HG03432 (cell line): ENCODE results near the gene RXFP3.
"Not testable (repeated sequence)": the region's sequence is repeated elsewhere in the genome, so short reads cannot be mapped to it uniquely, and the experiment has no call there.

Source experiments
- ATAC-seq: cut with Tn5 transposase; IDR thresholded peaks from one replicate; pipeline ENCODE4 v1.9.1; 2021; ENCODE audit warnings: mild to moderate bottlenecking, moderate library complexity; ENCODE audit not compliant: unreplicated experiment

Gene RXFP3

GRCh38 chr5:33936381-33937016 is at the start of gene RXFP3:
RXFP3 (plus strand) TSS chr5:33936386; CDS start chr5:33936741, 355 bp downstream.
- no peak for ATAC-seq

- ATAC-seq = no peak
These were observed 48.9 kb upstream of the RXFP3 start for GRCh38 chr5:33887268-33887667.

- no peak for ATAC-seq
These were observed 47.6 kb upstream of the RXFP3 start for GRCh38 chr5:33888587-33888986.

GRCh38 chr5:33890131-33891032 is 45.8 kb upstream of the RXFP3 start:
- peak; percentile 71 for ATAC-seq

GRCh38 chr5:33891446-33891787 is 44.8 kb upstream of the RXFP3 start:
- no peak for ATAC-seq

- ATAC-seq = peak; percentile 60
These were observed 44.2 kb upstream of the RXFP3 start, which contains the start of gene ADAMTS12 for GRCh38 chr5:33891788-33892619. ADAMTS12 (minus strand) TSS chr5:33891990; CDS start chr5:33891856, 134 bp downstream.

GRCh38 chr5:33892620-33893137 is 43.5 kb upstream of the RXFP3 start:
- ATAC-seq = no peak

- no peak for ATAC-seq
These were observed 41.6 kb upstream of the RXFP3 start for GRCh38 chr5:33894566-33894965.

GRCh38 chr5:33901156-33901555 is 35.0 kb upstream of the RXFP3 start:
- ATAC-seq = no peak

GRCh38 chr5:33903118-33903517 is 33.1 kb upstream of the RXFP3 start:
- ATAC-seq = no peak

GRCh38 chr5:33905381-33905780 is 30.8 kb upstream of the RXFP3 start:
- no peak for ATAC-seq

GRCh38 chr5:33906248-33906647 is 29.9 kb upstream of the RXFP3 start:
- not testable (repeated sequence) for ATAC-seq

GRCh38 chr5:33914844-33915243 is 21.3 kb upstream of the RXFP3 start:
- ATAC-seq = not testable (repeated sequence)

- ATAC-seq = no peak
These were observed 15.2 kb upstream of the RXFP3 start for GRCh38 chr5:33921002-33921401.

GRCh38 chr5:33925278-33925677 is 10.9 kb upstream of the RXFP3 start:
- no peak for ATAC-seq

- no peak for ATAC-seq
These were observed 8.5 kb upstream of the RXFP3 start for GRCh38 chr5:33927685-33928084.

- no peak for ATAC-seq
These were observed 7.9 kb upstream of the RXFP3 start for GRCh38 chr5:33928283-33928682.

GRCh38 chr5:33929925-33930690 is 6.1 kb upstream of the RXFP3 start:
- no peak for ATAC-seq

GRCh38 chr5:33931136-33931535 is 5.0 kb upstream of the RXFP3 start:
- no peak for ATAC-seq

GRCh38 chr5:33933723-33934169 is 2.4 kb upstream of the RXFP3 start:
- peak; percentile 83 for ATAC-seq
